Thyroid gland (tissue), 4 donors: ENCODE measurements around the gene ELF3.

Source experiments
- CTCF ChIP-seq, 6 experiments: fragments of 200-600 bp in 3 of 6; fragments of 450-650 bp in 3 of 6; sonication (generic) in 3 of 6; IDR thresholded peaks; one replicate each; pipeline ENCODE4 v1.5.1; 2016 to 2019; ENCODE audit warnings: antibody characterized with exemption in 6 of 6, mild to moderate bottlenecking in 2 of 6, inconsistent platforms in 1 of 6, moderate library complexity in 1 of 6
- POLR2A ChIP-seq, 2 donors: fragments of 450-650 bp; IDR thresholded peaks; one replicate each; pipeline ENCODE4 v1.6.1; 2017; ENCODE audit warnings: antibody characterized with exemption in 2 of 2, mild to moderate bottlenecking in 2 of 2, moderate library complexity in 1 of 2

GRCh38 chr1:201999625-202000238 is 10.7 kb upstream of the ELF3 start:
- no peak for TF ChIP-seq POLR2A (IDR thresholded peaks at IDR 0.05)
- TF ChIP-seq CTCF (IDR thresholded peaks at IDR 0.05): peak; percentile 45 to 81 (median 64)
